Omental fat pad (tissue), 4 donors: ENCODE data around the gene AS3MT. TPM values are rescaled to one million over a fixed set of nuclear protein-coding genes. Genes with fewer than 3 reads are reported as not detected.
A peak's percentile ranks its signal among the peaks of the same experiment; 100 is the strongest.
"Not testable (repeated sequence)": the region's sequence is repeated elsewhere in the genome, so short reads cannot be mapped to it uniquely, and the experiment has no call there.

Experiments used
- ATAC-seq: fragments of 150-250 bp; one replicate; pipeline ENCODE4 v1.9.1; 2016; ENCODE audit warnings: mild to moderate bottlenecking, moderate library complexity; ENCODE audit not compliant: low FRiP score
- DNase-seq: peaks from one replicate; pipeline ENCODE4 v3.0.0-alpha.2; 2019; ENCODE audit warnings: low spot score
- CTCF ChIP-seq, 3 donors: fragments of 450-650 bp; IDR thresholded peaks; one replicate each; pipeline ENCODE4 v1.5.1; 2016 to 2017; ENCODE audit warnings: antibody characterized with exemption in 3 of 3, mild to moderate bottlenecking in 3 of 3, moderate library complexity in 2 of 3
- total RNA-seq, 4 donors: library from RNA; depleted of rRNA; stranded (reverse); fragments of >200 nt; gene quantifications; one replicate each; pipeline ENCODE4 v1.1.0, GENCODE V29; 2016

AS3MT gene
- 1 to 10 TPM; 1.1 to 4.0 (median 1.7) TPM for total RNA-seq

GRCh38 chr10:102869258-102870198, at the start of gene AS3MT:
TSS of gene AS3MT (plus strand) at chr10:102869470. CDS start at chr10:102869593, 123 bp downstream.
- ATAC-seq (peak; percentile 57), DNase-seq (no peak)
- no peak for TF ChIP-seq CTCF (IDR thresholded peaks at IDR 0.05)

GRCh38 chr10:102820008-102820407, 49.3 kb upstream of the AS3MT start:
- ATAC-seq: not testable (repeated sequence)

GRCh38 chr10:102822222-102822621, 47.0 kb upstream of the AS3MT start:
- no peak for ATAC-seq

More at GRCh38 chr10:102820008-102820407, 49.3 kb upstream of the AS3MT start:
- not testable (repeated sequence) for DNase-seq

GRCh38 chr10:102824664-102825063, 44.6 kb upstream of the AS3MT start:
- no peak for TF ChIP-seq CTCF (IDR thresholded peaks at IDR 0.05)
- ATAC-seq (no peak), DNase-seq (no peak)

More at GRCh38 chr10:102822222-102822621, 47.0 kb upstream of the AS3MT start:
- TF ChIP-seq CTCF (IDR thresholded peaks at IDR 0.05): no peak
- no peak for DNase-seq

GRCh38 chr10:102826148-102826796, 43.0 kb upstream of the AS3MT start:
- ATAC-seq (no peak), DNase-seq (no peak)
- TF ChIP-seq CTCF (IDR thresholded peaks at IDR 0.05): no peak

- TF ChIP-seq CTCF (IDR thresholded peaks at IDR 0.05): no peak
- ATAC-seq (no peak), DNase-seq (no peak)
Measured at GRCh38 chr10:102827597-102827975, 41.7 kb upstream of the AS3MT start.

- no peak for TF ChIP-seq CTCF (IDR thresholded peaks at IDR 0.05)
- ATAC-seq (no peak), DNase-seq (no peak)
Measured at GRCh38 chr10:102831322-102832071, 37.8 kb upstream of the AS3MT start.
